ENCODE data around the gene INF2.

INF2 gene

GRCh38 chr14:104766863-104767633 lies 77.6 kb downstream of the INF2 start:
- H3K9ac ChIP-seq (ENCODE audit: low read length), result no peak overlapping the region
- no peak overlapping the region for H3K4me2 ChIP-seq (ENCODE audit: low read length)
- H3K27ac ChIP-seq (ENCODE audit: low read depth, low read length, poor library complexity, severe bottlenecking), result no peak overlapping the region
- TF ChIP-seq, protein P1, sequence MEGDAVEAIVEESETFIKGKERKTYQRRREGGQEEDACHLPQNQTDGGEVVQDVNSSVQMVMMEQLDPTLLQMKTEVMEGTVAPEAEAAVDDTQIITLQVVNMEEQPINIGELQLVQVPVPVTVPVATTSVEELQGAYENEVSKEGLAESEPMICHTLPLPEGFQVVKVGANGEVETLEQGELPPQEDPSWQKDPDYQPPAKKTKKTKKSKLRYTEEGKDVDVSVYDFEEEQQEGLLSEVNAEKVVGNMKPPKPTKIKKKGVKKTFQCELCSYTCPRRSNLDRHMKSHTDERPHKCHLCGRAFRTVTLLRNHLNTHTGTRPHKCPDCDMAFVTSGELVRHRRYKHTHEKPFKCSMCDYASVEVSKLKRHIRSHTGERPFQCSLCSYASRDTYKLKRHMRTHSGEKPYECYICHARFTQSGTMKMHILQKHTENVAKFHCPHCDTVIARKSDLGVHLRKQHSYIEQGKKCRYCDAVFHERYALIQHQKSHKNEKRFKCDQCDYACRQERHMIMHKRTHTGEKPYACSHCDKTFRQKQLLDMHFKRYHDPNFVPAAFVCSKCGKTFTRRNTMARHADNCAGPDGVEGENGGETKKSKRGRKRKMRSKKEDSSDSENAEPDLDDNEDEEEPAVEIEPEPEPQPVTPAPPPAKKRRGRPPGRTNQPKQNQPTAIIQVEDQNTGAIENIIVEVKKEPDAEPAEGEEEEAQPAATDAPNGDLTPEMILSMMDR (IDR thresholded peaks at IDR 0.05; ENCODE audit: low read length), result no peak
- TF ChIP-seq EZH2 (IDR thresholded peaks at IDR 0.05; ENCODE audit: borderline replicate concordance, low read length), result no peak
- peaks cover 41% of the 10 kb centered on the region for H3K36me3 ChIP-seq (ENCODE audit: insufficient read depth, low read length)
- no peaks in the 10 kb centered on the region for H3K9me2 ChIP-seq (ENCODE audit: low read depth, low read length)
- no peaks in the 10 kb centered on the region for H3K4me1 ChIP-seq (ENCODE audit: insufficient read depth, low read length, severe bottlenecking)
- no peaks in the 10 kb centered on the region for H3F3A ChIP-seq (ENCODE audit: insufficient read depth, low read length)
- H4K20me1 ChIP-seq (ENCODE audit: insufficient read depth, low read length), result no peaks in the 10 kb centered on the region
- no peaks in the 10 kb centered on the region for H3K27me3 ChIP-seq (ENCODE audit: insufficient read depth, low read length)
- H2AFZ ChIP-seq (ENCODE audit: low read length), result no peak overlapping the region
- peaks cover 15% of the 10 kb centered on the region for H3K9me3 ChIP-seq (ENCODE audit: low read length)
- H3K79me2 ChIP-seq (ENCODE audit: insufficient read depth, low read length), result no peaks in the 10 kb centered on the region
- no peak overlapping the region for H3K4me3 ChIP-seq (ENCODE audit: low read depth, low read length, poor library complexity, severe bottlenecking)

GRCh38 chr14:104767634-104767918 lies 78.2 kb downstream of the INF2 start:
- no peaks in the 10 kb centered on the region for H3K27me3 ChIP-seq (ENCODE audit: insufficient read depth, low read length)
- H3K36me3 ChIP-seq (ENCODE audit: insufficient read depth, low read length), result peaks cover 41% of the 10 kb centered on the region
- H3F3A ChIP-seq (ENCODE audit: insufficient read depth, low read length), result no peaks in the 10 kb centered on the region
- no peaks in the 10 kb centered on the region for H4K20me1 ChIP-seq (ENCODE audit: insufficient read depth, low read length)
- no peaks in the 10 kb centered on the region for H3K4me1 ChIP-seq (ENCODE audit: insufficient read depth, low read length, severe bottlenecking)
- no peak overlapping the region for H3K4me3 ChIP-seq (ENCODE audit: low read depth, low read length, poor library complexity, severe bottlenecking)
- H3K27ac ChIP-seq (ENCODE audit: low read depth, low read length, poor library complexity, severe bottlenecking), result no peak overlapping the region
- TF ChIP-seq EZH2 (IDR thresholded peaks at IDR 0.05; ENCODE audit: borderline replicate concordance, low read length), result no peak
- TF ChIP-seq, protein P1 (IDR thresholded peaks at IDR 0.05; ENCODE audit: low read length), result no peak
- H3K79me2 ChIP-seq (ENCODE audit: insufficient read depth, low read length), result no peaks in the 10 kb centered on the region
- H3K9ac ChIP-seq (ENCODE audit: low read length), result no peak overlapping the region
- no peaks in the 10 kb centered on the region for H3K9me2 ChIP-seq (ENCODE audit: low read depth, low read length)
- H3K4me2 ChIP-seq (ENCODE audit: low read length), result no peak overlapping the region
- peaks cover 15% of the 10 kb centered on the region for H3K9me3 ChIP-seq (ENCODE audit: low read length)
- H2AFZ ChIP-seq (ENCODE audit: low read length), result no peak overlapping the region

- peaks cover 15% of the 10 kb centered on the region for H3K9me3 ChIP-seq (ENCODE audit: low read length)
- TF ChIP-seq, protein P1 (IDR thresholded peaks at IDR 0.05; ENCODE audit: low read length), result peak; percentile 87
- no peak for TF ChIP-seq EZH2 (IDR thresholded peaks at IDR 0.05; ENCODE audit: borderline replicate concordance, low read length)
- no peaks in the 10 kb centered on the region for H3K27me3 ChIP-seq (ENCODE audit: insufficient read depth, low read length)
- no peaks in the 10 kb centered on the region for H3F3A ChIP-seq (ENCODE audit: insufficient read depth, low read length)
- H3K36me3 ChIP-seq (ENCODE audit: insufficient read depth, low read length), result peaks cover 50% of the 10 kb centered on the region
- H3K4me2 ChIP-seq (ENCODE audit: low read length), result no peak overlapping the region
- H3K9ac ChIP-seq (ENCODE audit: low read length), result no peak overlapping the region
- no peaks in the 10 kb centered on the region for H3K9me2 ChIP-seq (ENCODE audit: low read depth, low read length)
- H2AFZ ChIP-seq (ENCODE audit: low read length), result no peak overlapping the region
- H3K27ac ChIP-seq (ENCODE audit: low read depth, low read length, poor library complexity, severe bottlenecking), result no peak overlapping the region
- H3K79me2 ChIP-seq (ENCODE audit: insufficient read depth, low read length), result no peaks in the 10 kb centered on the region
- no peaks in the 10 kb centered on the region for H3K4me1 ChIP-seq (ENCODE audit: insufficient read depth, low read length, severe bottlenecking)
- no peaks in the 10 kb centered on the region for H4K20me1 ChIP-seq (ENCODE audit: insufficient read depth, low read length)
- H3K4me3 ChIP-seq (ENCODE audit: low read depth, low read length, poor library complexity, severe bottlenecking), result no peak overlapping the region
These were observed 79.3 kb downstream of the INF2 start for GRCh38 chr14:104768437-104769323.
